Measurements from ENCODE around the gene JADE2.

JADE2 gene

DNA sequence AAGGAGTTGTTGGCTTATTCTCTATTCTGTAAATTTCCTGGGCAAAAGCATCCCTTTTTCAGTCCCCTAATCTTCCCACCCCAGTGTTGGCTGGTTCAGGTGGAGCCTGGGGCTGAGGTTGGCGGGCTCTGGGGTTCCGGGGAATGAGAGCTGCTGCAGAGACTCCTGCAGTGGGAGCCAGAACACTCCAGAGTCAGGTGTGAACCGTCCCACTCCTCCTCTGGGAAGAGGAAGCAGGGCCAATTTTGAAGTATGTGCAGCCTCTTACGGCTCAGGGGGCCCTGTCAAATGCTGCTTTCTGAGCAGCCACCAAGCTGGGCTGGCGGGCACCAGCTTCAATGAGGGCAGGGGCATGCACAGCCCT is 42.8 kb downstream of the JADE2 start:
- no peaks in the 10 kb centered on the region for H4K20me1 ChIP-seq (ENCODE audit: insufficient read depth)
- H3K27me3 ChIP-seq (ENCODE audit: insufficient read depth, low read depth), result no peaks in the 10 kb centered on the region
- TF ChIP-seq, protein P1, sequence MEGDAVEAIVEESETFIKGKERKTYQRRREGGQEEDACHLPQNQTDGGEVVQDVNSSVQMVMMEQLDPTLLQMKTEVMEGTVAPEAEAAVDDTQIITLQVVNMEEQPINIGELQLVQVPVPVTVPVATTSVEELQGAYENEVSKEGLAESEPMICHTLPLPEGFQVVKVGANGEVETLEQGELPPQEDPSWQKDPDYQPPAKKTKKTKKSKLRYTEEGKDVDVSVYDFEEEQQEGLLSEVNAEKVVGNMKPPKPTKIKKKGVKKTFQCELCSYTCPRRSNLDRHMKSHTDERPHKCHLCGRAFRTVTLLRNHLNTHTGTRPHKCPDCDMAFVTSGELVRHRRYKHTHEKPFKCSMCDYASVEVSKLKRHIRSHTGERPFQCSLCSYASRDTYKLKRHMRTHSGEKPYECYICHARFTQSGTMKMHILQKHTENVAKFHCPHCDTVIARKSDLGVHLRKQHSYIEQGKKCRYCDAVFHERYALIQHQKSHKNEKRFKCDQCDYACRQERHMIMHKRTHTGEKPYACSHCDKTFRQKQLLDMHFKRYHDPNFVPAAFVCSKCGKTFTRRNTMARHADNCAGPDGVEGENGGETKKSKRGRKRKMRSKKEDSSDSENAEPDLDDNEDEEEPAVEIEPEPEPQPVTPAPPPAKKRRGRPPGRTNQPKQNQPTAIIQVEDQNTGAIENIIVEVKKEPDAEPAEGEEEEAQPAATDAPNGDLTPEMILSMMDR (conservative IDR thresholded peaks at IDR 0.05; ENCODE audit: low read depth, low read length), result no peak
- H3K27ac ChIP-seq, result no peak overlapping the region
- no peak overlapping the region for H3K4me3 ChIP-seq (IDR thresholded peaks at IDR 0.05; ENCODE audit: insufficient read depth, low read depth, low read length)
- no peak overlapping the region for H3K4me2 ChIP-seq
- H3K79me2 ChIP-seq (ENCODE audit: insufficient read depth, low read depth), result no peaks in the 10 kb centered on the region
- H2AFZ ChIP-seq (ENCODE audit: low read depth), result no peak overlapping the region
- H3K36me3 ChIP-seq (ENCODE audit: insufficient read depth), result no peaks in the 10 kb centered on the region
- H3K4me1 ChIP-seq (ENCODE audit: low read depth, poor library complexity, severe bottlenecking), result peaks cover 8% of the 10 kb centered on the region
- H3K9ac ChIP-seq, result no peak overlapping the region

DNA sequence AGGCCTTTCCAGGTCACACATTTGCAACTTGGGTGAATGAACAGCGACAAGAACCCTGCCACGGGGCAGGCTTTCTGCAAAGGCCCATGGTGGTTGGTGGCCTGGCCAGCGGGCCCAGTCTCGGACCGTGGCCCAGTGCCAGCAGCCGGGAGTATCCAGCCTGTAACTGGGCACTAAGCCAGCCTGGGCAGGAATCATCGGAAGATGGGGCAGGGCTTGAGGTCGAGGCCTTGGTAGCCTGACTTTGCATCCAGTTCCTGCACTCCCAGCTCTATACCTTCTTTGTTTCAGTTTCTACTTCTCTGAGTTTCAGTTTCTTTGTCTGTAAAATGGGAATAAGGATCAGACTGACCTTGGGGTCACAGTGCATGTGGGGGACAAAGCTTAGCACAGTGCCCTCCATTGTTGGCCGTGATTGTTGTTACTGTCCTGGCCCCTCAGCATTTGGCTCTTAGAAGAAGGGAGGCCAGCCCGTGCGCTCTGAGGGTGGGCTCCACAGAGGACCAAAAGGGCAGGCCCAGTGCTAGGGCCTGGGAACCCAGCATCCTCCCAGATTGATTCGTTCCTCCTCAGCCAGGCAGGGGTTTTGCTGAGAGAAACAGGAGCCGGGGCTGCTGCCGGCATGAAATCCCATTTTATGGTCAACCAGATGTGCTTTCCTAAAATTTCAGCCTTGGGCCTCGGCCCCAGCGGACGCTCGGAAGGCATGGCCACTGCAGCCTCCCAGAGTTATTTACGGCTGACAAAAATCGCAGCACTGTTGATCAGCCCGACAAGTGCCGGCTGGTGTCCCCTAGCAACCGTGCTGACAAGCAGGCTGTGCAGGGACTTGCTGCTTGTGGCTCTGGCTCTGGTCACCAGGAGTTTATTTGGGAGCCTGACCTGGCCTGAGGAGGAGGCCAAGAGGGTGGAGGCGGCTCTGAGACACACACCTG is 43.6 kb downstream of the JADE2 start:
- no peak overlapping the region for H3K4me2 ChIP-seq
- TF ChIP-seq, protein P1 (conservative IDR thresholded peaks at IDR 0.05; ENCODE audit: low read depth, low read length), result no peak
- no peak overlapping the region for H3K27ac ChIP-seq
- no peak overlapping the region for H3K4me3 ChIP-seq (IDR thresholded peaks at IDR 0.05; ENCODE audit: insufficient read depth, low read depth, low read length)
- H3K4me1 ChIP-seq (ENCODE audit: low read depth, poor library complexity, severe bottlenecking), result peaks cover 8% of the 10 kb centered on the region
- H3K79me2 ChIP-seq (ENCODE audit: insufficient read depth, low read depth), result no peaks in the 10 kb centered on the region
- H3K9ac ChIP-seq, result no peak overlapping the region
- no peaks in the 10 kb centered on the region for H3K36me3 ChIP-seq (ENCODE audit: insufficient read depth)
- no peak overlapping the region for H2AFZ ChIP-seq (ENCODE audit: low read depth)
- no peaks in the 10 kb centered on the region for H4K20me1 ChIP-seq (ENCODE audit: insufficient read depth)
- H3K27me3 ChIP-seq (ENCODE audit: insufficient read depth, low read depth), result no peaks in the 10 kb centered on the region

DNA sequence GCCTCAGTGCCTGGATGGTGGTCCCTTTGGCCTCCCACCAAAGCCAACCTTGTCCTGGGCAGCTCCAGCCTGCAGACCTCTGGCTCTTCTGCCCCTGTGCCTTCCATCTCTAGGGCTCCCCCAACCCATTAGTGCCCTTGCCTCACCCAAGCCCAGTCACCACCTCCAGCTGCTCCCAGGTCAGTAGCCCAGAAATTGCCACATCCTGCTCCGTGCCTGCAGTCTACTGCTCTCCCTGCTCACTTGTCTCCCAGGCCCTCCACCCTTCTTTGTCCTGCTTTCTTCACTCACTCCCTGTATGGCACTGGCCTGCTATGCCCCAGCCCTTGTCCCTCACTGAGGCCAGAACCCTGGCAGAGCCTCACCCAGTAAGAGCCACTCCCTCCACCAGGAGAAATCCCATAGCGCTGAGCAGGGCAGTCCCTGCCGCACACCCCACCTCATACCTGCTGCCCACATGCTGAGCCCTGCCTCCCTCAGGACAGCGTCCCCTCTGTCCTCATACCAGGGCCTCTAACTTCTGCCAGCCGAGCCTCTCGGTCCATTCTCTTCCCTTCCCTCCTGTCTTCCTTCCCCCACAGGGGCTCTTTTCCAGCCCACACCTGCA is 44.4 kb downstream of the JADE2 start:
- no peak overlapping the region for H2AFZ ChIP-seq (ENCODE audit: low read depth)
- no peak overlapping the region for H3K9ac ChIP-seq
- H4K20me1 ChIP-seq (ENCODE audit: insufficient read depth), result no peaks in the 10 kb centered on the region
- H3K36me3 ChIP-seq (ENCODE audit: insufficient read depth), result no peaks in the 10 kb centered on the region; the same call in 1 of the 2 replicates
- H3K4me2 ChIP-seq, result no peak overlapping the region
- no peak overlapping the region for H3K4me3 ChIP-seq (IDR thresholded peaks at IDR 0.05; ENCODE audit: insufficient read depth, low read depth, low read length)
- no peaks in the 10 kb centered on the region for H3K79me2 ChIP-seq (ENCODE audit: insufficient read depth, low read depth)
- no peaks in the 10 kb centered on the region for H3K27me3 ChIP-seq (ENCODE audit: insufficient read depth, low read depth)
- TF ChIP-seq, protein P1 (conservative IDR thresholded peaks at IDR 0.05; ENCODE audit: low read depth, low read length), result no peak
- peaks cover 8% of the 10 kb centered on the region for H3K4me1 ChIP-seq (ENCODE audit: low read depth, poor library complexity, severe bottlenecking)
- H3K27ac ChIP-seq, result no peak overlapping the region

DNA sequence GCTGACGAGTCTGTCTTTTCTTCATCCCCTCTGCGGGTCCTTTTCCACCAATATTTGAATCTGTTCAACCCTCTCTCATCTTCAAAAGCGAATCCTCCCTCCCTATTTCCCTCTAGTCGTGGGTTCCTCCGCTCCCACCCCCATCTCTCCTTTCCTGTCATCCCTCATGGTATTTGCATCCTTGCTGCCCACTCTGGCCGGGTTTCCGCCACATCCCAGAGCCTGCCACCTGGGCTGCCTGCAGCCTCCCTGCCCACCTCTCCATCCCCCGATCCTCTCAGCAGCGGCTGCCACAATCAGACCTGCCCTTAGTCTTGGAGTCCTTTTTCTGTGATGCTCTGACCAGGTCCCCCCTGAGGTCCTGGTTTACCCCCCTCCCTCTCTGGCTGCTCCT is 44.9 kb downstream of the JADE2 start:
- Histone ChIP-seq H4K20me1 (ENCODE audit: insufficient read depth) (no peaks in the 10 kb centered on the region), H3K27ac (no peak overlapping the region), H3K4me1 (ENCODE audit: low read depth, poor library complexity, severe bottlenecking) (peaks cover 8% of the 10 kb centered on the region), H3K36me3 (ENCODE audit: insufficient read depth) (no peaks in the 10 kb centered on the region; the same call in 1 of the 2 replicates), H3K79me2 (ENCODE audit: insufficient read depth, low read depth) (no peaks in the 10 kb centered on the region), H3K9ac (no peak overlapping the region), H3K4me2 (no peak overlapping the region), H2AFZ (ENCODE audit: low read depth) (no peak overlapping the region), H3K27me3 (ENCODE audit: insufficient read depth, low read depth) (no peaks in the 10 kb centered on the region), H3K4me3 (IDR thresholded peaks at IDR 0.05; ENCODE audit: insufficient read depth, low read depth, low read length) (no peak overlapping the region)
- TF ChIP-seq, protein P1 (conservative IDR thresholded peaks at IDR 0.05; ENCODE audit: low read depth, low read length), result no peak

Data from KMS-11 (cell line).